Measurements from ENCODE around the gene SMU1. TPM values are rescaled to one million over a fixed set of nuclear protein-coding genes. Genes with fewer than 3 reads are reported as not detected.
A peak's percentile ranks its signal among the peaks of the same experiment; 100 is the strongest.

SMU1 gene
- total and polyA plus RNA-seq, 2 of the 13 experiments (the other 11 are each of a cell fraction or from before 2014, with no cell fraction given): 12.9 to 36.6 TPM

DNA sequence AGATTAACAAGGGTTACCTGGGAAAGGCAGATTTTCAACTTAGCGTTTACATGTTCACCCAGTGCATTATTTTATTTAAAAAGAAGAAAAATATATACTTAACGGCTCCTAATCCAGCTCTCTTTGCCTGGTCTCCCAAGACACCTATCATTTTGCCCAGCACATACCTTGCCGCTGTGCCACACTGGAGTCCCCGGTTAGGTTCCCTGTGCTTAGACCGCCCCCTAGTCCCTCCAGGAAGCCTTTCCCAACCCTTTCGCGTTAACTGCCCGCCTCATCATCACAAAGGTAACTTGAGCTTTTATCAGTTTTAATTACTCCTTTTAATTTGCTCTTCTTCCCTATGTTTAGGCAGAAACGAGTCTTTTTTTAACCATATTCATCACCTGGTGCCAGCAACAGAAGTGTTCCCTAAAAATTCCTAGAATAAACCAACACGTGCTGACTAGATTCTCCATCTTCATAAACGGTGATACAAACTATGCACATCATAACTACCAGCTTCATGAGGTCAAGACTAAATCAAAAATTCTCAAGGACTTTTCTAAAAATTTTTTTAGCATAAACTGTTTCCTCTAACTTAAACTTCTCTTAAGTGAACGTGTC lies 31.7 kb downstream of the SMU1 start:
- no peak for DNase-seq (ENCODE audit: low spot score)
- no peak for FAIRE-seq
- Histone ChIP-seq H4K20me1 (ENCODE audit: insufficient read depth, low read length) (no peaks in the 10 kb centered on the region), H3K4me2 (ENCODE audit: low read depth, low read length) (no peak overlapping the region), H3K4me1 (ENCODE audit: insufficient read depth, low read length) (peaks cover 59% of the 10 kb centered on the region), H3K9ac (ENCODE audit: insufficient read depth, low read depth, low read length) (no peak overlapping the region), H3K27me3 (ENCODE audit: control insufficient read depth in 1 of 2, insufficient read depth in 2 of 2, low read length in 2 of 2) (no peaks in the 10 kb centered on the region), H2AFZ (ENCODE audit: low read length) (no peak overlapping the region), H3K4me3 (replicated peaks in 1 of 3; ENCODE audit: insufficient read depth in 1 of 3, low read depth in 2 of 3, low read length in 3 of 3) (0 out of 6 replicates have a peak overlapping the region, but pooled peaks of 1 of the 3 experiments have one; percentile 12), H3K27ac (ENCODE audit: extremely low read length, insufficient read depth, low read length) (no peak overlapping the region), H3K9me3 (ENCODE audit: low read length) (no peaks in the 10 kb centered on the region), H3K79me2 (ENCODE audit: insufficient read depth, low read length) (no peaks in the 10 kb centered on the region), H3K36me3 (replicated peaks in 1 of 2; ENCODE audit: control insufficient read depth in 1 of 2, insufficient read depth in 2 of 2, low read length in 2 of 2) (peaks cover 2 to 19% of the 10 kb centered on the region in 2 experiments)
- intact Hi-C loops (cut with micrococcal nuclease; ENCODE audit: unreplicated experiment): no loop called here
- ATAC-seq: no peak
- ChIA-PET POLR2A (interaction anchor here (1.2 kb wide), 2 partner anchors 16 to 20 kb away, joined by 3 to 4 read pairs; partner anchors contain the start of gene DNAJA1), CTCF (ENCODE audit: low intra/inter-chr PET ratio, low total read pairs) (no interaction called here)
- in situ Hi-C loops (cut with HindIII; ENCODE audit: extremely low pct_ligation_motif_present, low pct_unique_long_range_greater_than_20kb): no loop called here
- WGBS (ENCODE audit: low lambda C conversion rate): 93% methylated on average over 12 of the region's 12 CpGs
- TF ChIP-seq STAG1 (CRISPR knock-in tag; IDR thresholded peaks at IDR 0.05) (0 out of 2 replicates have a peak, but pooled peaks have one; percentile 10), ZKSCAN8 (CRISPR knock-in tag; IDR thresholded peaks at IDR 0.05; ENCODE audit: borderline replicate concordance) (no peak), CTCF (CRISPR knock-in tag; IDR thresholded peaks at IDR 0.05) (peak; percentile 28), RBFOX2 (IDR thresholded peaks at IDR 0.05; ENCODE audit: low read depth, low read length) (0 out of 2 replicates have a peak, but pooled peaks have one; percentile 16)
- no TSS peak for BruUV-seq (replicated peaks)

DNA sequence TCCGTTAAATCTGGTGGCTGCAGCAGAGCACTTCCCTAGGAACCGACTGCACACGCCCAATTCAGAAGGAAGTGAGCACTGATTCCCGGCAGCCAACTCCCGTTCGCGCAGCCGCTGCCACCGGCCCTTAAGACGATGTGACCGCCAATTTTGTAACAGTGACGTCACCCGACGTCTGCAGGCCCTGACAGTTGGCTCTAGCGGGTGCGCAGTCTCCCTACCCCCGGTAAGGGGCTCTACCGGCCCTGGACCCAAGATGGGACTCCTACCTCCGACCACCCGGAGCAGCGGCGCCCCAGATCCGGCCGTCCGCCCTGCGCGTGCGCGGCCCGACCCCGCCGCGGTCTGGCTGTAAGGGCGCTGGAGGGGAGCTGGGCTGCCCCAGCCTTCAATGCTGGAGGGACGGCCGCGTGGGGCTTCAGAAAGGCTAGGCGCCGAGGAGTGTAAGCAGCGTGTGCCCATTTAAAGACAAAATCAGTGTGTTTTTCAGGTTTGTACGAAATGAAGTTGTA lies 32.3 kb downstream of the SMU1 start:
- peak; percentile 5; the same call in 2 of the 3 replicates for ATAC-seq
- no peak for FAIRE-seq
- Histone ChIP-seq H3K4me1 (ENCODE audit: insufficient read depth, low read length) (peaks cover 53% of the 10 kb centered on the region), H3K4me3 (replicated peaks in 1 of 3; ENCODE audit: insufficient read depth in 1 of 3, low read depth in 2 of 3, low read length in 3 of 3) (peak overlapping the region in 1 of 3 experiments; percentile 12; a peak in 1 of 6 replicates), H3K27me3 (ENCODE audit: control insufficient read depth in 1 of 2, insufficient read depth in 2 of 2, low read length in 2 of 2) (no peaks in the 10 kb centered on the region), H2AFZ (ENCODE audit: low read length) (no peak overlapping the region), H3K36me3 (replicated peaks in 1 of 2; ENCODE audit: control insufficient read depth in 1 of 2, insufficient read depth in 2 of 2, low read length in 2 of 2) (peaks cover 2 to 16% of the 10 kb centered on the region in 2 experiments), H3K9me3 (ENCODE audit: low read length) (no peaks in the 10 kb centered on the region), H3K9ac (ENCODE audit: insufficient read depth, low read depth, low read length) (0 out of 2 replicates have a peak overlapping the region, but pooled peaks have one; percentile 6), H3K27ac (ENCODE audit: extremely low read length, insufficient read depth, low read length) (no peak overlapping the region), H3K4me2 (ENCODE audit: low read depth, low read length) (no peak overlapping the region), H3K79me2 (ENCODE audit: insufficient read depth, low read length) (no peaks in the 10 kb centered on the region), H4K20me1 (ENCODE audit: insufficient read depth, low read length) (no peaks in the 10 kb centered on the region)
- 87% methylated on average over 41 of the region's 41 CpGs for WGBS (ENCODE audit: low lambda C conversion rate)
- CTCF ChIA-PET (ENCODE audit: low intra/inter-chr PET ratio, low total read pairs): no interaction called here
- POLR2A ChIA-PET: interaction anchor here (1.2 kb wide), 2 partner anchors 16 to 19 kb away, joined by 3 to 4 read pairs; partner anchors contain the start of gene DNAJA1
- no peak for DNase-seq (ENCODE audit: low spot score)
- no TSS peak for BruUV-seq (replicated peaks)
- in situ Hi-C loops (cut with HindIII; ENCODE audit: extremely low pct_ligation_motif_present, low pct_unique_long_range_greater_than_20kb) (no loop called here), intact Hi-C loops (cut with micrococcal nuclease; ENCODE audit: unreplicated experiment) (no loop called here)
- no peak for TF ChIP-seq ZNF782 (CRISPR knock-in tag; IDR thresholded peaks at IDR 0.05; ENCODE audit: borderline replicate concordance)
- peak; percentile 6 for TF ChIP-seq RBM22 (optimal IDR thresholded peaks at IDR 0.05; ENCODE audit: low read length)
- TF ChIP-seq ZHX1 (CRISPR knock-in tag; IDR thresholded peaks at IDR 0.05; ENCODE audit: low read depth): no peak
- TF ChIP-seq RBFOX2 (IDR thresholded peaks at IDR 0.05; ENCODE audit: low read depth, low read length): peak; percentile 59
